ENCODE data around the gene EML5. TPM values are rescaled to one million over a fixed set of nuclear protein-coding genes. Genes with fewer than 3 reads are reported as not detected.

The EML5 gene
- total RNA-seq, 1 donor from 2014 or later = not detected

DNA sequence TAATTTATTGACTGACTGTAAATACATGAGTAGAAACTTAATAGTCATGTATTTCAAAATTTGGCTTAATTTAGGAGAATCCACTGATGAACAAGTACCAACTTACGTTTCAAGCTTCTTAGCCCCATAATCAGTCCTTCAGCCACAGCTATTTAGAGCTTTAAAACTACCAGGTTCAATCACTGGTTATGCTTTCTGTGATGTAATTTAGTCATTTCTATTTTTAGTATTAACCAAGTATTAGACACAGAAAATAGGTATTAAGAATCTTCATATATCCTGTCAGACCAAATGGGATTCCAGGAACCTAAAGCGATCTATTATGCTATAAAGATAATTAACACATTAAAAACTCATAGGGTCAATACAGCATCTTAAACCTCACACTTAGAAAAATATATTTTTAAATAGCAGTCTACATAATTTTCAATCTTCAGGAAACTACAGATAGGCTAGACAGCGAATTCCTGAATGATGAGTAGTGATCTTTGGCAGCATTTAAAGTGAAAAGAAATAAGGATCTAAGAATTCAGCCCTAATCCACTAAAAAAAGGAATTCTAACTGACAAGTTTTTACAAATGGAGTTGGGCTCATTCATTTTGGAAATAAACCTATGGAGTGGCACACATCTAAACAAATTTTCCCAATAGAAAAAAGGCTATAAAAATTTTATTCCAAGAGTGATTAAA is 178.4 kb downstream of the EML5 start:
- DNase-seq (ENCODE audit: low spot score) = no peak
- peak overlapping the region; percentile 80 for H3K27ac Mint-ChIP-seq (ENCODE audit: unreplicated experiment)

DNA sequence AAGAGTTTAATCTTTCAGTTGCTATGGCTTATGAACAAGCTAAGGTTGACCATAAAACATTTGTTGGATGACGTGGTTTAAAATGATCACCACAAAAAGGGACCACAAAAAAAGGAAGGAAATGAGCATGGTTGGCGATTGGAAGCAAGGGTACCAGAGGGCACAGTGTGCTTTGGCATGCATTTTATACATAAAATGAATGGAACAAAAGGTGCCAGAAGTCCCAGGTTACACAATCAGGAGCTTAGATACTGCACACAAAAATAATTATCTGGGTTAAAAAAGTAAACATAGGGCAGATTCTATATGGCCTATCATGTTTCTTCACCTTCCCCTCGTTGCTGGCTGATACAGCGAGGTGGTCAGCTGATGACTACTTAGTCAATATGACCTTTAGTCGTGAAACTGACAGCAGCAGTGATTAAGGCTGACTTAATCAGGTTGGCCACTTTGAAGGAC is 179.2 kb downstream of the EML5 start:
- H3K27ac Mint-ChIP-seq (ENCODE audit: unreplicated experiment) = peak overlapping the region; percentile 80
- no peaks in the 10 kb centered on the region for H3K27me3 Mint-ChIP-seq (ENCODE audit: low read depth)
- DNase-seq (ENCODE audit: low spot score) = no peak
- peaks cover 28% of the 10 kb centered on the region for H3K36me3 Mint-ChIP-seq (ENCODE audit: low read depth)
- TF ChIP-seq, protein P1, sequence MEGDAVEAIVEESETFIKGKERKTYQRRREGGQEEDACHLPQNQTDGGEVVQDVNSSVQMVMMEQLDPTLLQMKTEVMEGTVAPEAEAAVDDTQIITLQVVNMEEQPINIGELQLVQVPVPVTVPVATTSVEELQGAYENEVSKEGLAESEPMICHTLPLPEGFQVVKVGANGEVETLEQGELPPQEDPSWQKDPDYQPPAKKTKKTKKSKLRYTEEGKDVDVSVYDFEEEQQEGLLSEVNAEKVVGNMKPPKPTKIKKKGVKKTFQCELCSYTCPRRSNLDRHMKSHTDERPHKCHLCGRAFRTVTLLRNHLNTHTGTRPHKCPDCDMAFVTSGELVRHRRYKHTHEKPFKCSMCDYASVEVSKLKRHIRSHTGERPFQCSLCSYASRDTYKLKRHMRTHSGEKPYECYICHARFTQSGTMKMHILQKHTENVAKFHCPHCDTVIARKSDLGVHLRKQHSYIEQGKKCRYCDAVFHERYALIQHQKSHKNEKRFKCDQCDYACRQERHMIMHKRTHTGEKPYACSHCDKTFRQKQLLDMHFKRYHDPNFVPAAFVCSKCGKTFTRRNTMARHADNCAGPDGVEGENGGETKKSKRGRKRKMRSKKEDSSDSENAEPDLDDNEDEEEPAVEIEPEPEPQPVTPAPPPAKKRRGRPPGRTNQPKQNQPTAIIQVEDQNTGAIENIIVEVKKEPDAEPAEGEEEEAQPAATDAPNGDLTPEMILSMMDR (IDR thresholded peaks at IDR 0.05) = no peak
- no peak overlapping the region for H3K4me3 Mint-ChIP-seq (ENCODE audit: unreplicated experiment)
- H3K4me1 Mint-ChIP-seq (ENCODE audit: low read depth) = peaks cover 31% of the 10 kb centered on the region
- H3K9me3 Mint-ChIP-seq (ENCODE audit: low read depth) = no peaks in the 10 kb centered on the region

More for the DNA sequence above, 178.4 kb downstream of the EML5 start:
- Mint-ChIP-seq H3K4me3 (ENCODE audit: unreplicated experiment) (no peak overlapping the region), H3K9me3 (ENCODE audit: low read depth) (no peaks in the 10 kb centered on the region), H3K4me1 (ENCODE audit: low read depth) (peaks cover 31% of the 10 kb centered on the region), H3K27me3 (ENCODE audit: low read depth) (no peaks in the 10 kb centered on the region), H3K36me3 (ENCODE audit: low read depth) (peaks cover 24% of the 10 kb centered on the region)
- TF ChIP-seq, protein P1 (IDR thresholded peaks at IDR 0.05) = no peak

DNA sequence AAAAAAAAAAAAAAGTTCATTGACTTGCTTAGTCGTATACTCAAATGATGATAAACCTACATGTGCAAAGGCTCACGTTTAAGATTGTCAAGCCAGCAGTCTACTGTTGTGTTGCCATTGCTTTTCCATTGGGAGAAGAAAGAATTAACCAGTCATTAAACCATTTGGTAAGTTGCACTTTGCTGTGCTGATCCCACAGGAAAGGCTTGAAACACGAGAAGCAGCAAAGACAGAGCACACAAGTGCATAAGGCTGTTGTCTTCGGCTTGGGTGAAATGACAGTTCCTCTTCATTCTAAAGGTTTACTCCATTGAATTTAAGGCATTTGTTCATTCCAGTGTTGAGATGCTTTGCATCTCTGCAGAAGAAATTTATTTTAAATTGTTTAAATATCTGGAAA is 179.8 kb downstream of the EML5 start:
- DNase-seq (ENCODE audit: low spot score) = no peak
- H3K27ac Mint-ChIP-seq (ENCODE audit: unreplicated experiment) = peak overlapping the region; percentile 58
- peaks cover 31% of the 10 kb centered on the region for H3K4me1 Mint-ChIP-seq (ENCODE audit: low read depth)
- no peaks in the 10 kb centered on the region for H3K9me3 Mint-ChIP-seq (ENCODE audit: low read depth)
- H3K36me3 Mint-ChIP-seq (ENCODE audit: low read depth) = peaks cover 32% of the 10 kb centered on the region
- TF ChIP-seq, protein P1 (IDR thresholded peaks at IDR 0.05) = no peak
- H3K4me3 Mint-ChIP-seq (ENCODE audit: unreplicated experiment) = no peak overlapping the region
- H3K27me3 Mint-ChIP-seq (ENCODE audit: low read depth) = no peaks in the 10 kb centered on the region

DNA sequence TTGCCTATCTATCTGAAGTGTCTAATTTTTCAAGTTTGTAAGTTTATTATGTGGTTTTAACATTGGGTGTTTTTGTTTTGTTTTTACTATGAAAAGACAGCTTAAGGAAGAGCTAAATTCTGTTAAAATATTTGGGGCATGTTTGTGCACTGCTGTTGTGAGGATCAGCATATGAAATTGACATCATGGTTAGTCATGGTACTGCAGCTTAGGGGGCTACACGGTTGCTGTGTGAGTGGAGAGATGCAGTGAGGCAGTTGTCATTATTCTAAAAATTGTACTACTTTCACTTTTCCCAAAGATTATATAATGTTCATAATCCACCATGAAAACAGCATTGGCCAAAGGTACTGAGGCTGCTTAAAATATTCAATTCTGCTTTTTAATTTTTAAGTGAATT is 180.9 kb downstream of the EML5 start:
- TF ChIP-seq, protein P1 (IDR thresholded peaks at IDR 0.05) = no peak
- Mint-ChIP-seq H3K4me1 (ENCODE audit: low read depth) (peaks cover 31% of the 10 kb centered on the region), H3K27me3 (ENCODE audit: low read depth) (no peaks in the 10 kb centered on the region), H3K36me3 (ENCODE audit: low read depth) (peaks cover 40% of the 10 kb centered on the region), H3K4me3 (ENCODE audit: unreplicated experiment) (no peak overlapping the region), H3K27ac (ENCODE audit: unreplicated experiment) (no peak overlapping the region), H3K9me3 (ENCODE audit: low read depth) (no peaks in the 10 kb centered on the region)
- DNase-seq (ENCODE audit: low spot score) = no peak

DNA sequence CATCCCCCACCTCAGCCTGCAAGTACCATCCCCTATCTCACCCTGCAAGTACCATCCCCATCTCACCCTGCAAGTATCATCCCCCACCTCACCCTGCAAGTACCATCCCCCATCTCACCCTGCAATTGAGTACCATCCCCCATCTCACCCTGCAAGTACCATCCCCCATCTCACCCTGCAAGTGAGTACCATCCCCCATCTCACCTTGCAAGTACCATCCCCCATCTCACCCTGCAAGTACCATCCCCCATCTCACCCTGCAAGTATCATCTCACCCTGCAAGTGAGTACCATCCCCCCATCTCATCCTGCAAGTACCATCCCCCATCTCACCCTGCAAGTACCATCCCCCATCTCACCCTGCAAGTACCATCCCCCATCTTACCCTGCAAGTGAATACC is 184.9 kb downstream of the EML5 start:
- Mint-ChIP-seq H3K4me1 (ENCODE audit: low read depth) (peaks cover 8% of the 10 kb centered on the region), H3K27me3 (ENCODE audit: low read depth) (no peaks in the 10 kb centered on the region), H3K9me3 (ENCODE audit: low read depth) (no peaks in the 10 kb centered on the region), H3K36me3 (ENCODE audit: low read depth) (peaks cover 47% of the 10 kb centered on the region), H3K4me3 (ENCODE audit: unreplicated experiment) (no peak overlapping the region), H3K27ac (ENCODE audit: unreplicated experiment) (no peak overlapping the region)
- no peak for DNase-seq (ENCODE audit: low spot score)
- TF ChIP-seq, protein P1 (IDR thresholded peaks at IDR 0.05) = no peak

Measured in chondrocyte (in vitro differentiated cells).